DMS79 (cell line): ENCODE measurements around the gene PDCD1LG2.
A peak's percentile ranks its signal among the peaks of the same experiment; 100 is the strongest.
"Not testable (repeated sequence)": the region's sequence is repeated elsewhere in the genome, so short reads cannot be mapped to it uniquely, and the experiment has no call there.

Source experiments
- DNase-seq: peaks from one replicate; lab custom pipeline; 2025; lab: John Stamatoyannopoulos, UW

Gene PDCD1LG2

GRCh38 chr9:5566054-5566618 lies 55.8 kb downstream of the PDCD1LG2 start:
- DNase-seq: peak; percentile 87

- no peak for DNase-seq
These were observed 58.5 kb downstream of the PDCD1LG2 start for GRCh38 chr9:5568868-5569267.

GRCh38 chr9:5569409-5569808 lies 59.1 kb downstream of the PDCD1LG2 start:
- no peak for DNase-seq

GRCh38 chr9:5569891-5570290 lies 59.6 kb downstream of the PDCD1LG2 start:
- DNase-seq: no peak

- DNase-seq: no peak
These were observed 61.4 kb downstream of the PDCD1LG2 start for GRCh38 chr9:5571629-5572232.

- no peak for DNase-seq
These were observed 63.8 kb downstream of the PDCD1LG2 start for GRCh38 chr9:5574097-5574496.

GRCh38 chr9:5575000-5575399 lies 64.7 kb downstream of the PDCD1LG2 start:
- DNase-seq: no peak

GRCh38 chr9:5577225-5577624 lies 66.9 kb downstream of the PDCD1LG2 start:
- DNase-seq: no peak

GRCh38 chr9:5578018-5578697 lies 67.8 kb downstream of the PDCD1LG2 start:
- DNase-seq: no peak

- no peak for DNase-seq
These were observed 68.4 kb downstream of the PDCD1LG2 start for GRCh38 chr9:5578698-5579085.

GRCh38 chr9:5579881-5580280 lies 69.5 kb downstream of the PDCD1LG2 start:
- DNase-seq: no peak

- DNase-seq: no peak
These were observed 70.3 kb downstream of the PDCD1LG2 start for GRCh38 chr9:5580650-5581049.

GRCh38 chr9:5581706-5582105 lies 71.4 kb downstream of the PDCD1LG2 start:
- DNase-seq: not testable (repeated sequence)

GRCh38 chr9:5582835-5583195 lies 72.5 kb downstream of the PDCD1LG2 start:
- DNase-seq: no peak

- no peak for DNase-seq
These were observed 76.1 kb downstream of the PDCD1LG2 start for GRCh38 chr9:5586391-5586802.

- DNase-seq: no peak
These were observed 76.7 kb downstream of the PDCD1LG2 start for GRCh38 chr9:5587024-5587423.

GRCh38 chr9:5592231-5592630 lies 81.9 kb downstream of the PDCD1LG2 start:
- no peak for DNase-seq

- no peak for DNase-seq
These were observed 82.6 kb downstream of the PDCD1LG2 start for GRCh38 chr9:5592904-5593303.

- DNase-seq: no peak
These were observed 83.6 kb downstream of the PDCD1LG2 start for GRCh38 chr9:5593904-5594303.

GRCh38 chr9:5596173-5596572 lies 85.8 kb downstream of the PDCD1LG2 start:
- DNase-seq: peak; percentile 28

GRCh38 chr9:5608298-5609225 lies 98.2 kb downstream of the PDCD1LG2 start:
- DNase-seq: no peak

- no peak for DNase-seq
These were observed 98.9 kb downstream of the PDCD1LG2 start for GRCh38 chr9:5609226-5609596.

GRCh38 chr9:5610491-5610890 lies 100.2 kb downstream of the PDCD1LG2 start:
- no peak for DNase-seq
